Adipocyte (in vitro differentiated cells): Measurements from ENCODE around the gene UBE4A.
A peak's percentile ranks its signal among the peaks of the same experiment; 100 is the strongest.

ENCODE experiments used
- DNase-seq: peaks from one replicate; pipeline ENCODE4 v3.0.0-alpha.2; 2015; ENCODE audit warnings: low read depth
- H3K27me3 ChIP-seq: replicated peaks from 2 replicates; pipeline ENCODE4 v1.7.0; 2013; ENCODE audit warnings: mild to moderate bottlenecking, low read length, moderate library complexity; ENCODE audit not compliant: control insufficient read depth, insufficient read depth
- H3K36me3 ChIP-seq: 2 replicates; pipeline ENCODE4 v1.7.0; 2013; ENCODE audit warnings: low read length, mild to moderate bottlenecking, moderate library complexity; ENCODE audit not compliant: control insufficient read depth, insufficient read depth, severe bottlenecking
- H3K4me1 ChIP-seq: 2 replicates; pipeline ENCODE4 v1.7.0; 2013; ENCODE audit warnings: mild to moderate bottlenecking, low read length, moderate library complexity; ENCODE audit not compliant: control insufficient read depth, insufficient read depth
- H3K4me3 ChIP-seq: 2 replicates; pipeline ENCODE4 v1.7.0; 2013; ENCODE audit warnings: mild to moderate bottlenecking, low read length, moderate library complexity
- H3K9ac ChIP-seq: 2 replicates; pipeline ENCODE4 v1.7.0; 2013; ENCODE audit warnings: mild to moderate bottlenecking, low read length, moderate library complexity
- H3K9me3 ChIP-seq: 2 replicates; pipeline ENCODE4 v1.7.0; 2013; ENCODE audit warnings: mild to moderate bottlenecking, low read length, moderate library complexity; ENCODE audit not compliant: control insufficient read depth

Gene UBE4A

GRCh38 chr11:118359295-118359958 is at the start of gene UBE4A:
TSS of gene UBE4A (plus strand) at chr11:118359600. CDS start at chr11:118365081, 5,481 bp downstream.
- H3K9ac ChIP-seq, result peak within 1 kb of the TSS; percentile 94

GRCh38 chr11:118310271-118310670 is 49.1 kb upstream of the UBE4A start:
- Histone ChIP-seq H3K4me3 (no peak overlapping the region), H3K9me3 (no peaks in the 10 kb centered on the region), H3K27me3 (peaks cover 41% of the 10 kb centered on the region), H3K9ac (no peak overlapping the region), H3K4me1 (peaks cover 6% of the 10 kb centered on the region), H3K36me3 (no peaks in the 10 kb centered on the region)
- no peak for DNase-seq

More at GRCh38 chr11:118359295-118359958, at the start of gene UBE4A:
- Histone ChIP-seq H3K36me3 (no peaks in the 10 kb centered on the region), H3K9me3 (no peaks in the 10 kb centered on the region), H3K4me3 (peak within 1 kb of the TSS; percentile 98), H3K27me3 (no peaks in the 10 kb centered on the region), H3K4me1 (peaks cover 9% of the 10 kb centered on the region)
- DNase-seq, result peak; percentile 98

GRCh38 chr11:118310781-118311485 is 48.5 kb upstream of the UBE4A start:
- Histone ChIP-seq H3K4me3 (no peak overlapping the region), H3K9me3 (no peaks in the 10 kb centered on the region), H3K27me3 (peaks cover 42% of the 10 kb centered on the region), H3K9ac (no peak overlapping the region), H3K4me1 (peaks cover 6% of the 10 kb centered on the region), H3K36me3 (no peaks in the 10 kb centered on the region)
- no peak for DNase-seq

- H3K27me3 ChIP-seq, result peaks cover 47% of the 10 kb centered on the region
- H3K9ac ChIP-seq, result no peak overlapping the region
- H3K4me1 ChIP-seq, result peaks cover 6% of the 10 kb centered on the region
- H3K36me3 ChIP-seq, result no peaks in the 10 kb centered on the region
- no peaks in the 10 kb centered on the region for H3K9me3 ChIP-seq
- H3K4me3 ChIP-seq, result no peak overlapping the region
- DNase-seq, result no peak
Observed at GRCh38 chr11:118311518-118311917, 47.9 kb upstream of the UBE4A start.

GRCh38 chr11:118312328-118312727 is 47.1 kb upstream of the UBE4A start:
- H3K4me1 ChIP-seq, result peaks cover 8% of the 10 kb centered on the region
- no peak for DNase-seq
- no peak overlapping the region for H3K4me3 ChIP-seq
- peaks cover 2% of the 10 kb centered on the region for H3K9me3 ChIP-seq
- H3K27me3 ChIP-seq, result peaks cover 53% of the 10 kb centered on the region
- no peak overlapping the region for H3K9ac ChIP-seq
- no peaks in the 10 kb centered on the region for H3K36me3 ChIP-seq

GRCh38 chr11:118313242-118313641 is 46.2 kb upstream of the UBE4A start:
- H3K9ac ChIP-seq, result no peak overlapping the region

GRCh38 chr11:118314988-118315411 is 44.4 kb upstream of the UBE4A start:
- peaks cover 4% of the 10 kb centered on the region for H3K9me3 ChIP-seq
- no peak for DNase-seq
- H3K4me1 ChIP-seq, result peaks cover 8% of the 10 kb centered on the region
- H3K4me3 ChIP-seq, result no peak overlapping the region
- H3K9ac ChIP-seq, result no peak overlapping the region
- peaks cover 51% of the 10 kb centered on the region for H3K27me3 ChIP-seq
- H3K36me3 ChIP-seq, result no peaks in the 10 kb centered on the region

More at GRCh38 chr11:118313242-118313641, 46.2 kb upstream of the UBE4A start:
- H3K4me3 ChIP-seq, result no peak overlapping the region
- peaks cover 8% of the 10 kb centered on the region for H3K4me1 ChIP-seq
- no peak for DNase-seq
- peaks cover 50% of the 10 kb centered on the region for H3K27me3 ChIP-seq
- H3K9me3 ChIP-seq, result peaks cover 4% of the 10 kb centered on the region
- no peaks in the 10 kb centered on the region for H3K36me3 ChIP-seq

- H3K4me3 ChIP-seq, result no peak overlapping the region
- no peak overlapping the region for H3K9ac ChIP-seq
- peaks cover 4% of the 10 kb centered on the region for H3K9me3 ChIP-seq
- DNase-seq, result no peak
- peaks cover 38% of the 10 kb centered on the region for H3K27me3 ChIP-seq
- H3K36me3 ChIP-seq, result no peaks in the 10 kb centered on the region
- peaks cover 6% of the 10 kb centered on the region for H3K4me1 ChIP-seq
Observed at GRCh38 chr11:118318124-118318523, 41.3 kb upstream of the UBE4A start.

GRCh38 chr11:118318581-118319336 is 40.6 kb upstream of the UBE4A start:
- peaks cover 39% of the 10 kb centered on the region for H3K27me3 ChIP-seq
- DNase-seq, result no peak
- peaks cover 4% of the 10 kb centered on the region for H3K9me3 ChIP-seq
- H3K4me1 ChIP-seq, result peaks cover 3% of the 10 kb centered on the region
- H3K36me3 ChIP-seq, result no peaks in the 10 kb centered on the region
- H3K9ac ChIP-seq, result no peak overlapping the region
- no peak overlapping the region for H3K4me3 ChIP-seq

GRCh38 chr11:118319337-118319707 is 40.1 kb upstream of the UBE4A start:
- peaks cover 4% of the 10 kb centered on the region for H3K9me3 ChIP-seq
- H3K36me3 ChIP-seq, result no peaks in the 10 kb centered on the region
- H3K9ac ChIP-seq, result no peak overlapping the region
- H3K4me1 ChIP-seq, result peaks cover 3% of the 10 kb centered on the region
- no peak overlapping the region for H3K4me3 ChIP-seq
- no peak for DNase-seq
- H3K27me3 ChIP-seq, result peaks cover 33% of the 10 kb centered on the region

GRCh38 chr11:118320515-118320914 is 38.9 kb upstream of the UBE4A start:
- H3K36me3 ChIP-seq, result no peaks in the 10 kb centered on the region
- peaks cover 24% of the 10 kb centered on the region for H3K27me3 ChIP-seq
- H3K4me3 ChIP-seq, result no peak overlapping the region
- H3K9me3 ChIP-seq, result peaks cover 4% of the 10 kb centered on the region
- no peak overlapping the region for H3K9ac ChIP-seq
- peaks cover 3% of the 10 kb centered on the region for H3K4me1 ChIP-seq
- no peak for DNase-seq
